HG02938 (cell line): ENCODE data around the gene CD276.

ENCODE experiments used
- ATAC-seq: cut with Tn5 transposase; IDR thresholded peaks from one replicate; pipeline ENCODE4 v1.9.1; 2021; ENCODE audit warnings: mild to moderate bottlenecking, moderate library complexity; ENCODE audit not compliant: unreplicated experiment

CD276 gene

GRCh38 chr15:73746883-73747282 is 62.7 kb downstream of the CD276 start:
- ATAC-seq, result no peak

GRCh38 chr15:73747847-73748590 is 63.8 kb downstream of the CD276 start:
- ATAC-seq, result no peak

GRCh38 chr15:73748730-73749129 is 64.5 kb downstream of the CD276 start:
- ATAC-seq, result no peak

GRCh38 chr15:73749533-73749932 is 65.3 kb downstream of the CD276 start:
- ATAC-seq, result no peak

GRCh38 chr15:73749971-73750370 is 65.8 kb downstream of the CD276 start:
- no peak for ATAC-seq

GRCh38 chr15:73750438-73750837 is 66.3 kb downstream of the CD276 start:
- no peak for ATAC-seq

GRCh38 chr15:73750951-73751350 is 66.8 kb downstream of the CD276 start:
- no peak for ATAC-seq

- no peak for ATAC-seq
Measured at GRCh38 chr15:73751511-73751898, 67.3 kb downstream of the CD276 start.

- no peak for ATAC-seq
Measured at GRCh38 chr15:73751899-73752805, 68.0 kb downstream of the CD276 start.

- ATAC-seq, result no peak
Measured at GRCh38 chr15:73752806-73753193, 68.6 kb downstream of the CD276 start.

- ATAC-seq, result no peak
Measured at GRCh38 chr15:73753250-73754130, 69.3 kb downstream of the CD276 start, which contains the start of gene INSYN1. TSS of gene INSYN1 (minus strand) at chr15:73753351. CDS start at chr15:73751130, 2,221 bp downstream.

- no peak for ATAC-seq
Measured at GRCh38 chr15:73754461-73754860, 70.3 kb downstream of the CD276 start.

GRCh38 chr15:73755481-73755880 is 71.3 kb downstream of the CD276 start:
- ATAC-seq, result no peak

- no peak for ATAC-seq
Measured at GRCh38 chr15:73755946-73756345, 71.8 kb downstream of the CD276 start.

- no peak for ATAC-seq
Measured at GRCh38 chr15:73756390-73756789, 72.2 kb downstream of the CD276 start.

GRCh38 chr15:73756947-73757513 is 72.8 kb downstream of the CD276 start:
- ATAC-seq, result no peak

- ATAC-seq, result no peak
Measured at GRCh38 chr15:73757571-73757970, 73.4 kb downstream of the CD276 start.

- ATAC-seq, result no peak
Measured at GRCh38 chr15:73758461-73758860, 74.3 kb downstream of the CD276 start.

- no peak for ATAC-seq
Measured at GRCh38 chr15:73760330-73761329, 76.4 kb downstream of the CD276 start.
